Tibial nerve (tissue), 4 donors: ENCODE data around the gene SLC7A10. TPM values are rescaled to one million over a fixed set of nuclear protein-coding genes. Genes with fewer than 3 reads are reported as not detected.
"Not testable (repeated sequence)": the region's sequence is repeated elsewhere in the genome, so short reads cannot be mapped to it uniquely, and the experiment has no call there.

Experiments
- DNase-seq, 2 donors: peaks; one replicate each; pipeline ENCODE4 v3.0.0-alpha.2; 2019; ENCODE audit warnings: low spot score in 2 of 2
- H3K27ac ChIP-seq, 4 donors: fragments of 200-600 bp; sonication (generic) in 3 of 4; one replicate each; pipeline ENCODE4 v1.5.1; 2017 to 2019; ENCODE audit warnings: mild to moderate bottlenecking in 1 of 4
- H3K27me3 ChIP-seq, 2 donors: fragments of 200-600 bp; sonication (generic) in 1 of 2; one replicate each; pipeline versions ENCODE4 v1.5.1 to v1.6.0; 2017 to 2019
- H3K36me3 ChIP-seq, 3 donors: fragments of 200-600 bp; sonication (generic); one replicate each; pipeline ENCODE4 v1.5.1; 2018 to 2019
- H3K4me1 ChIP-seq, 4 donors: fragments of 200-600 bp; sonication (generic) in 3 of 4; one replicate each; pipeline ENCODE4 v1.5.1; 2017 to 2019
- H3K4me3 ChIP-seq, 4 donors: fragments of 200-600 bp; sonication (generic) in 3 of 4; one replicate each; pipeline ENCODE4 v1.5.1; 2017 to 2019; ENCODE audit warnings: mild to moderate bottlenecking in 1 of 4, moderate library complexity in 1 of 4
- H3K9me3 ChIP-seq, 4 donors: fragments of 200-600 bp; sonication (generic) in 3 of 4; one replicate each; pipeline ENCODE4 v1.5.1; 2017 to 2019
- EP300 ChIP-seq, 2 donors: sonication (generic); formaldehyde crosslinking; IDR thresholded peaks; one replicate each; pipeline ENCODE4 v1.6.1; 2017; ENCODE audit warnings: antibody characterized with exemption in 2 of 2, mild to moderate bottlenecking in 1 of 2
- POLR2A ChIP-seq, 2 donors: fragments of 450-650 bp; IDR thresholded peaks; one replicate each; pipeline ENCODE4 v1.6.1; 2017; ENCODE audit warnings: antibody characterized with exemption in 2 of 2, mild to moderate bottlenecking in 2 of 2, moderate library complexity in 2 of 2
- WGBS, 2 donors: methylation state at CpG; one replicate each; pipeline ENCODE4 v1.1.5; 2018; 5-methylcytosine and 5-hydroxymethylcytosine counted together
- total RNA-seq, 4 donors: library from RNA; depleted of rRNA; stranded (reverse); fragments of >200 nt; gene quantifications; one replicate each; pipeline ENCODE4 v1.1.0, GENCODE V29; 2016
- TF ChIP-seq, protein P1 (sequence below), 5 experiments: fragments of 200-600 bp in 3 of 5; fragments of 450-650 bp in 2 of 5; sonication (generic) in 3 of 5; IDR thresholded peaks; one replicate each; pipeline ENCODE4 v1.5.1; 2016 to 2019; ENCODE audit warnings: antibody characterized with exemption in 5 of 5, mild to moderate bottlenecking in 3 of 5, moderate library complexity in 2 of 5

The SLC7A10 gene
- total RNA-seq, 4 donors from 2014 or later: 4.3 to 25.8 (median 13.2) TPM

DNA sequence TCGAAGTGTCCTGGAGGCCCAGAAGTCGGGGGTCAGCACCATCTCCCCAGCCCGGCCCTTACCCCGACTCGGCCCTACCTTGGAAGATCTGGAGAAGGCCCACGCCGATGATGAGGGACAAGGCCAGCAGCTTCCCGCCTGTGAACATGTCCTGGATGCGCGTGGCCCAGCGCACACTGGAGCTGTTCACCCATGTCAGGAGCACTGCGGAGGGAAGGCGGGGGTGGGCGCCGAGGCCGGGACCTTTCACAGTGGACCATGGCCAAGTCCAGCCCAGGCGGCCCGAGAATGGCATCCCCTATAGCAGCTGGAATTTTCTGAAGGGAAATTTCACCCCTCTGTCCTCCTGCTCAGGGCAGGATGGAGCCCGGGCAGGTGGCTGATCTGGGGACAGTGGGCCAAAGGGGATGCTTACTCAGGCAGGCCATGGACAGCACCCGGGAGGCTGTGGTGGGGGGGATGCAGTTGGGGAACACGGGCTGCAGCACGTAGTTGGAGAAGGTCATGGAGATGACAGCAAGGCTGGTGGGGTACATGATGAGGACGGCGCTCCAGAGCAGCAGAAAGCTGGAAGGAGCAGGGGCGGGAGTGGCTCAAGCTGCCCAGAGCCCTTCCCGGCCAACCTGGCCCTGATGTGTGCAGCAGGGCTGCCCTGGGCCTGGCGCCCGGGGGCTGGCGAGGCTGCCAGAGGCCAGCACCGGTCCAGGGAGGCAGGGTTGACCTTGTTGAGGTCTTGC lies 13.0 kb downstream of the SLC7A10 start:
- Histone ChIP-seq H3K4me3 (no peak overlapping the region), H3K9me3 (no peaks in the 10 kb centered on the region), H3K27me3 (no peaks in the 10 kb centered on the region), H3K36me3 (peaks cover 0 to 3% (median 0%) of the 10 kb centered on the region in 3 donors), H3K4me1 (peaks cover 0 to 13% (median 0%) of the 10 kb centered on the region in 4 donors), H3K27ac (no peak overlapping the region)
- TF ChIP-seq POLR2A (IDR thresholded peaks at IDR 0.05): no peak
- TF ChIP-seq, protein P1, sequence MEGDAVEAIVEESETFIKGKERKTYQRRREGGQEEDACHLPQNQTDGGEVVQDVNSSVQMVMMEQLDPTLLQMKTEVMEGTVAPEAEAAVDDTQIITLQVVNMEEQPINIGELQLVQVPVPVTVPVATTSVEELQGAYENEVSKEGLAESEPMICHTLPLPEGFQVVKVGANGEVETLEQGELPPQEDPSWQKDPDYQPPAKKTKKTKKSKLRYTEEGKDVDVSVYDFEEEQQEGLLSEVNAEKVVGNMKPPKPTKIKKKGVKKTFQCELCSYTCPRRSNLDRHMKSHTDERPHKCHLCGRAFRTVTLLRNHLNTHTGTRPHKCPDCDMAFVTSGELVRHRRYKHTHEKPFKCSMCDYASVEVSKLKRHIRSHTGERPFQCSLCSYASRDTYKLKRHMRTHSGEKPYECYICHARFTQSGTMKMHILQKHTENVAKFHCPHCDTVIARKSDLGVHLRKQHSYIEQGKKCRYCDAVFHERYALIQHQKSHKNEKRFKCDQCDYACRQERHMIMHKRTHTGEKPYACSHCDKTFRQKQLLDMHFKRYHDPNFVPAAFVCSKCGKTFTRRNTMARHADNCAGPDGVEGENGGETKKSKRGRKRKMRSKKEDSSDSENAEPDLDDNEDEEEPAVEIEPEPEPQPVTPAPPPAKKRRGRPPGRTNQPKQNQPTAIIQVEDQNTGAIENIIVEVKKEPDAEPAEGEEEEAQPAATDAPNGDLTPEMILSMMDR (IDR thresholded peaks at IDR 0.05): no peak
- no peak for TF ChIP-seq EP300 (IDR thresholded peaks at IDR 0.05)
- DNase-seq: no peak
- WGBS, 2 donors: 64 to 71% methylated on average over 26 to 30 of the region's 30 CpGs

DNA sequence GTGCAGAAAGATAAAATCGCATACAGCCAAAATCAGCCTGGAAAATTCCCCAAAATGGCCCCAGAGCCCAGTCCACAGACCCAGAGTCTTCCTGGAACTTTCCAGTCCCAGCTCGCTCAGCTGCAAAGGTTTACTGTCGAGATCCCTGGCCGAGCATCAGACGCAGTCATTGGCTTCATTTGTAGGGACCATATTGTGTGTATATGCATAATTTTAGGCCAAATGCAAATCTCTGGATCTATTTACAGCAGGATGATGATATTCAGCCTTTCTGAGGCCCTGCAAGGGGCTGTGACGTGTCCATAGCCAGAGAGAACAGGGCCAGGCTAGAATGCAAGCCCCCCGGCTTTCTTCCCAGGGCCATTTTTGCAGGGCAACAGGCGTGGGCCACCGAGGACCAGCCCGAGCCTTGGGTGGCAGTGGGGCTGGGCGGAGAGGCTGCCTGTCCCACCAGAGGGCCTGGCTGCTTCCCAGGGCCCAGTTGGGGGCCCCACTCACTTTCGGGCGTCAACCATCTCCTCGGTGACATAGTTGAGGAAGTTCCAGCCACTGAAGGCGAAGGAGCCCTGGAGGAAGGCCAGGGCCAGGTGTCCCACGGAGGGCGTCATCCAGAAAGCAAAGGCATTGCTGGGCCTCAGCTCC lies 13.7 kb downstream of the SLC7A10 start:
- H3K4me1 ChIP-seq: peaks cover 0 to 13% (median 0%) of the 10 kb centered on the region in 4 donors
- DNase-seq: no peak
- no peak overlapping the region for H3K27ac ChIP-seq
- no peak overlapping the region for H3K4me3 ChIP-seq
- H3K9me3 ChIP-seq: no peaks in the 10 kb centered on the region
- TF ChIP-seq POLR2A (IDR thresholded peaks at IDR 0.05) (no peak), EP300 (IDR thresholded peaks at IDR 0.05) (no peak)
- TF ChIP-seq, protein P1 (IDR thresholded peaks at IDR 0.05): no peak
- no peaks in the 10 kb centered on the region for H3K27me3 ChIP-seq
- 82 to 84% methylated on average over 12 to 17 of the region's 17 CpGs for WGBS, 2 donors
- peaks cover 0 to 10% (median 0%) of the 10 kb centered on the region in 3 donors for H3K36me3 ChIP-seq

DNA sequence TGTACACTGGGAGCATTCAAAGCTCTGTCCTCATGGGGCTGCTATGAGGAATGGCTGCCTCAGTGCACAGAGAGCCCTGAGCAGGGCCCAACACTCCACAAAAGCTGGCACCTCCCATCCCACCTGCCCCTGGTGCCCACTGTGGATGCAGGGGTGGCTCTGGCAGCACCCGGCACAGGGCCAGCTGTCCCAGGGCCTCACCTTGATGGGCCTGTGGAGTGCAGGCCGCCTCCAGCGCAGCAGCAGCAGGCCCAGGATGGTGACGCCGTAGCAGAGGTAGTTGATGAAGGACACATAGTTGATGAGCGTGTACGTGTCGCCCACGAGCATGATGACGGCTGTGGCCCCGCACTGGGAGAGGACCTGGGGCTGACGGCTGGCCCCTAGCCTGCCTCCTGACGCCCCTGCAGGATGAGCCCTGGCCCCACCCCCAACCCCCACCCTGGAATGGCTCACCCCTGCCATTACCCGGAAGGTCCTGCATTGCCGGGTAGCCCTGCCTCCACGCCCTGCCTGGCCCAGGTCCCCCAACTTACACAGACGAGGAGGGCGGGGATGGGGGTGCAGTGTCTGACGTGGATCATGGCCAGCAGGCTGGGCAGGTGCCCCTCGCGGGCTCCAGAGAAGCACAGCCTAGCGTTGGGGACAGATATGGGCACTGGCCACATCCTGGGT lies 15.2 kb downstream of the SLC7A10 start:
- Histone ChIP-seq H3K36me3 (peaks cover 0 to 25% (median 0%) of the 10 kb centered on the region in 3 donors), H3K4me1 (peaks cover 0 to 13% (median 0%) of the 10 kb centered on the region in 4 donors), H3K27ac (no peak overlapping the region), H3K4me3 (no peak overlapping the region), H3K9me3 (no peaks in the 10 kb centered on the region), H3K27me3 (no peaks in the 10 kb centered on the region)
- DNase-seq: no peak
- TF ChIP-seq, protein P1 (IDR thresholded peaks at IDR 0.05): no peak
- TF ChIP-seq EP300 (IDR thresholded peaks at IDR 0.05) (no peak), POLR2A (IDR thresholded peaks at IDR 0.05) (no peak)
- WGBS, 2 donors: 93 to 95% methylated on average over 17 to 19 of the region's 22 CpGs

DNA sequence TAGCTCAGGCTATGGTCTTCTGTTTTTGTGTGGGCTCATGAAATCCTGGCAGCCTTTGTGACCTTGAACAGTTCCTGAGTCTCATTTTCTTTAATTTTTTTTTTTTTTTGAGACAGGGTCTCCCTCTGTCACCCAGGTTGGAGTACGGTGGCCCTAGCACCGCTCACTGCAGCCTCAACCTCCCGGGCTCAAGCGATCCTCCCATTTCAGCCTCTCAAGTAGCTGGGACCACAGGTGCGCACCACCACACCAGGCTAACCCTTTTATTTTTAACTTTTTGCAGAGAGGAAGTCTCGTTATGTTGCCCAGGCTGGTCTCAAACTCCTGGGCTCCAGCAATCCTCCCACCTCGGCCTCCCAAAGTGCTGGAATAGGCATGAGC lies 15.8 kb downstream of the SLC7A10 start:
- not testable (repeated sequence) for H3K9me3 ChIP-seq, H3K4me3 ChIP-seq, DNase-seq, H3K27me3 ChIP-seq, H3K27ac ChIP-seq
- H3K4me1 ChIP-seq: peaks cover 0 to 13% (median 0%) of the 10 kb centered on the region in 4 donors
- 95 to 96% methylated on average over 7 of the region's 7 CpGs for WGBS, 2 donors
- peaks cover 0 to 31% (median 0%) of the 10 kb centered on the region in 3 donors for H3K36me3 ChIP-seq

DNA sequence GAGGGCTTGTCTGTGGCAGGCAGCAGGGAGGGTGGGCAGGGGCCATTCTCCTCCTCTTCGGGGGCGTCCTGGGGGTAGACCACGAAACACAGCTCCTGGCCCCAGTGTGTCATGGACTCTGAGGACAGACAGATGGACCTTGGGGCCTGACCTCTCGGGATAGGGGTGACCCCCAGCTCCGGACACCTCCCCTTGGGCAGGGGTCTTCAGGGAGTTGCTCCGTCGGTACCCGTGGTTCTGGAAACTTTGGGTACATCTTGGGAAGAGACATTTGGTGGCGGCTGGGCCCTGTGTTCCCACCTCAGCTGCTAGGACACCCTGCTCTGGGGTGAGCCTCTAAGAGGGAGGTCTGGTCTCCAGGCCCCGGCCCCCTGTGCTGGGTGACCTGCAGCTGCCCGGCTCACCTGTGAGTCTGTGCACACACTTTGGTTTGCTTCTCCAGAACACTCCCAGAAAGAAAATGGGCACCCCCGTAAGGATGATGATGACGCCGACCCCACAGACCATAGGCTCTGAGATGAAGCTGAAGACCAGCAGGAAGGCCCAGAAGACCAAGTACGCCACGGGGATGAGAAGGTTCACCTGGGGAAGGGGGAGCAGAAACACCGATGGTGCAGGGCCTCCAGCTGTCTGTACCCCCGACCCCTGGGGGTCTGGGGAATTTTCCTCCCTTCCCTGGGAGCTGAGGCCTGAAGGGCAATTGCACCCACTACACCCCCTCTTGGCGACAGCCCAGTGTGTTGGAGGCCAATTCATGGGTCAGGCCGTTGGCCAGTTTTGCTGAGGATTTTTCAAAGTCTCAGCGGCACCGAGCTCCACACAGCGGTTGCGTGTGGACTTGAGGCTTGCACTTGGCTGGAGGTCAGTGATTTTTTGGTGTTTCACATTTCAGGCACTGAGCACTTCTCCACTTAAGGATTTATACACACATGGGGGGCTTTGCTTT lies 16.5 kb downstream of the SLC7A10 start:
- 62 to 70% methylated on average over 22 to 24 of the region's 24 CpGs for WGBS, 2 donors
- no peak overlapping the region for H3K4me3 ChIP-seq
- H3K27me3 ChIP-seq: no peaks in the 10 kb centered on the region
- H3K36me3 ChIP-seq: peaks cover 0 to 37% (median 0%) of the 10 kb centered on the region in 3 donors
- H3K4me1 ChIP-seq: peaks cover 0 to 13% (median 0%) of the 10 kb centered on the region in 4 donors
- no peaks in the 10 kb centered on the region for H3K9me3 ChIP-seq
- no peak for DNase-seq
- TF ChIP-seq EP300 (IDR thresholded peaks at IDR 0.05) (no peak), POLR2A (IDR thresholded peaks at IDR 0.05) (no peak)
- TF ChIP-seq, protein P1 (IDR thresholded peaks at IDR 0.05): peak in 2 of 5 experiments; percentile 9 to 22
- H3K27ac ChIP-seq: peak overlapping the region in 1 of 4 donors; percentile 27
